ENCODE results near the gene NAE1. TPM values are rescaled to one million over a fixed set of nuclear protein-coding genes. Genes with fewer than 3 reads are reported as not detected.

NAE1 gene
- total and polyA plus RNA-seq, 2 experiments from 2014 or later = 39.5 to 97.8 TPM

DNA sequence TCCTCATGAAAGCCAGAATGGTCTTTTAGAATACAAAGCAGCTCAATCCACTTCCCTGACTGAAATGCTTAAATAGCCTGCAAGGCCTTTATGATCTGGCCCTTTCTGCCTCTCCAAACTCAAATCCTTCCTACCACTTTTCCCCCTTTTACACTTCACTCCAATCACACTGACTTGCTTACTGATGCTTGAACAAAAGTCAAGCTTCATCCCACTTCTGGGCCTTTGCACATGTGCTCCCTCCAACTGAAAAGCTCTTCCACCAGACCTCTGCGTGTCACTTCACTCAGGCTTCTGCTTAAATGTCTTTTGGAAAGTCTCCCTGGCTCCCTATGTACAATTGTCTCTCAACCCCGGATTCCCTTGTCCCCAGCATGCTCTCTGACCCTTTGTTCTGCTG, 16.0 kb downstream of the NAE1 start:
- no peaks in the 10 kb centered on the region for H3K27me3 ChIP-seq
- no peak overlapping the region for H3K4me3 ChIP-seq
- no peak overlapping the region for H3K27ac ChIP-seq
- peaks cover 51% of the 10 kb centered on the region for H3K36me3 ChIP-seq
- no peak for DNase-seq (ENCODE audit: low read depth in 1 of 2, low spot score in 1 of 2)
- peaks cover 12% of the 10 kb centered on the region for H3K4me1 ChIP-seq (ENCODE audit: low read depth)
- TF ChIP-seq CTCF (IDR thresholded peaks at IDR 0.05; ENCODE audit: low read depth, low read length) = no peak
- H3K9me3 ChIP-seq (ENCODE audit: low read depth) = no peaks in the 10 kb centered on the region

DNA sequence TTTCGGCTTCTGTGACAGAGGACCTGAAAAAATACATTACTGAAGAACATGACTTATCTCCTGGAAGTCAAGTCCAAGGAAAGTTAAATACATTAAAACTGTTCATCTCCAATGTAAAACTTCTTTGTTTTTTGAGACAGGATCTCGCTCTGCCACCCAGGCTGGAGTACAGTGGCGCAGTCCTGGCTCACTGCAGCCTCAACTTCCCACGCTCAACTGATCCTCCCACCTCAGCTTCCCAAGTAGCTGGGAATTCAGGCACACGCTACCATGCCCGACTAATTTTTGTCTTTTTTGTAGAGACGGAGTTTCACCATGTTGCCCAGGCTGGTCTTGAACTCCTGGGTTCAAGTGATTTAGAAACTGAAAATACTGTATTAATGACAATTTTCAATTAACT, 19.7 kb downstream of the NAE1 start:
- Histone ChIP-seq H3K36me3 (peaks cover 49% of the 10 kb centered on the region), H3K27me3 (no peaks in the 10 kb centered on the region), H3K4me3 (no peak overlapping the region), H3K4me1 (ENCODE audit: low read depth) (peaks cover 12% of the 10 kb centered on the region), H3K27ac (peak overlapping the region; percentile 63), H3K9me3 (ENCODE audit: low read depth) (no peaks in the 10 kb centered on the region)
- no peak for DNase-seq (ENCODE audit: low read depth in 1 of 2, low spot score in 1 of 2)
- no peak for TF ChIP-seq CTCF (IDR thresholded peaks at IDR 0.05; ENCODE audit: low read depth, low read length)

GRCh38 chr16:66810391-66810790, 20.4 kb downstream of the NAE1 start:
- Histone ChIP-seq H3K9me3 (ENCODE audit: low read depth) (no peaks in the 10 kb centered on the region), H3K36me3 (peaks cover 52% of the 10 kb centered on the region), H3K4me1 (ENCODE audit: low read depth) (peaks cover 12% of the 10 kb centered on the region), H3K27me3 (no peaks in the 10 kb centered on the region), H3K27ac (peak overlapping the region; percentile 63), H3K4me3 (no peak overlapping the region)
- peak in 1 of 2 donors; percentile 52 for DNase-seq (ENCODE audit: low read depth in 1 of 2, low spot score in 1 of 2)
- no peak for TF ChIP-seq CTCF (IDR thresholded peaks at IDR 0.05; ENCODE audit: low read depth, low read length)

DNA sequence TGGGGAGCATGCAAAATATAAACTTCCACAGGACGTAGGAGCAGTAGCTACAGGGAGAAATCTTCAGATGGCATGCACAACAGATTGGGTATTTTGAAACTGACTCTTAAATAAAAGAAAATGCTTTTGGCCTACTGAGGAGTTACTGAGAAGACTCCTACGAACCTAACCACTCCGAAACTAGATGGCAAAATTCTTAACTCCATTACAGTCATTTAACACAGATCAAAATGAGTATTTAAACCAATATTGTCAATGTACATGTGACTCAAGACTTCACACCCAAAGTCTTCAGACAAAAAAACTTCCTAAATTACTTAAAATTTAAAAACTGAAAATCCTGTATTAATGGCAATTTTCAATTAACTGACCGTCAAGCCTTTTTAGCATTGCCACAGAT, 21.0 kb downstream of the NAE1 start:
- H3K27ac ChIP-seq = peak overlapping the region; percentile 63
- no peaks in the 10 kb centered on the region for H3K9me3 ChIP-seq (ENCODE audit: low read depth)
- no peak for DNase-seq (ENCODE audit: low read depth in 1 of 2, low spot score in 1 of 2)
- no peak overlapping the region for H3K4me3 ChIP-seq
- peaks cover 54% of the 10 kb centered on the region for H3K36me3 ChIP-seq
- no peaks in the 10 kb centered on the region for H3K27me3 ChIP-seq
- H3K4me1 ChIP-seq (ENCODE audit: low read depth) = peaks cover 12% of the 10 kb centered on the region
- TF ChIP-seq CTCF (IDR thresholded peaks at IDR 0.05; ENCODE audit: low read depth, low read length) = no peak

DNA sequence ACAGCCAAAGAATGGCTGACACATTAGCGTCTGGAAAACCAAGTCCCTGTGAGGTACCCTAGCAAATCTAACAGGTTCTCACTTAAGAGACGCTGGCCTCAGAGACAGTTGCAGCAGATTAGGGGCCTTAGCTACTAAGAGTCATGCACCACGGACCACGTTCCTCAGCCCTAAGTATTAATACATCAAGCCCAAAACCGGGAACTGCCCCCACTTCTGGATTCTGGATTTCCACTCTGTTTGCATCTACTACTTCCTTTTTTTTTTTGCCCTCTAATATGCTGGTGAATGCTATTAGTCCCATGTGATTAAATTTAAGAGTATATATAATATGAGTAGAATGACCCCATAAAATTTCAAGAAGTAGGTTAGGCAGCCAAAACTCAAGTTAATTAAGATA, 28.6 kb downstream of the NAE1 start:
- H3K36me3 ChIP-seq = peaks cover 42% of the 10 kb centered on the region
- no peak for TF ChIP-seq CTCF (IDR thresholded peaks at IDR 0.05; ENCODE audit: low read depth, low read length)
- no peak for DNase-seq (ENCODE audit: low read depth in 1 of 2, low spot score in 1 of 2)

More for the DNA sequence above, 28.6 kb downstream of the NAE1 start:
- H3K4me3 ChIP-seq = no peak overlapping the region
- H3K27ac ChIP-seq = no peak overlapping the region
- H3K4me1 ChIP-seq (ENCODE audit: low read depth) = no peaks in the 10 kb centered on the region
- H3K27me3 ChIP-seq = no peaks in the 10 kb centered on the region
- no peaks in the 10 kb centered on the region for H3K9me3 ChIP-seq (ENCODE audit: low read depth)

Measured in cardiac muscle cell (in vitro differentiated cells and primary cell).